ENCODE data around the gene RHBDD3. TPM values are rescaled to one million over a fixed set of nuclear protein-coding genes. Genes with fewer than 3 reads are reported as not detected.
A peak's percentile ranks its signal among the peaks of the same experiment; 100 is the strongest.

Gene RHBDD3
- total and polyA plus RNA-seq, 2 of the 4 experiments (the other 2 are of a cell fraction): 5.7 to 21.5 TPM

- H3K9me1 ChIP-seq (ENCODE audit: insufficient read depth, low read length): peaks cover 10% of the 10 kb centered on the region
- no TSS peak for BruUV-seq (replicated peaks)
- intact Hi-C loops (cut with micrococcal nuclease) (no loop called here), dilution Hi-C loops (cut with HindIII; ENCODE audit: low sequenced_read_pairs, unreplicated experiment) (no loop called here), in situ Hi-C loops (cut with MboI; ENCODE audit: low sequenced_read_pairs) (no loop called here)
- DNase-seq (no peak), ATAC-seq (ENCODE audit: low read depth) (no peak; the same call in 1 of the 2 replicates)
- ChIA-PET CTCF (no interaction called here), POLR2A (ENCODE audit: unreplicated experiment) (no interaction called here)
- H3K4me2 ChIP-seq (ENCODE audit: low read depth, low read length): no peak overlapping the region
- no peak overlapping the region for H3K4ac ChIP-seq (ENCODE audit: low read depth, low read length)
- H2BK120ac ChIP-seq (ENCODE audit: low read depth, low read length): no peak overlapping the region
- 78% methylated on average over 4 of the region's 10 CpGs; no CpG with 5 or more reads in 1 of the 2 experiments for WGBS, 2 experiments (ENCODE audit: extremely low coverage in 2 of 2, insufficient read length in 1 of 2)
- H2AK9ac ChIP-seq (replicated peaks; ENCODE audit: low read depth, low read length, poor library complexity): no peak overlapping the region
- peaks cover 15 to 28% of the 10 kb centered on the region in 2 experiments for H3K79me1 ChIP-seq (ENCODE audit: low read depth in 1 of 2, low read length in 2 of 2)
- H3K18ac ChIP-seq (ENCODE audit: low read depth, low read length): no peak overlapping the region
- no peak overlapping the region for H2BK5ac ChIP-seq (ENCODE audit: low read depth, low read length, poor library complexity, severe bottlenecking)
- H3K36me3 ChIP-seq (ENCODE audit: control insufficient read depth, insufficient read depth, low read length): peaks cover 50% of the 10 kb centered on the region
- H3K27me3 ChIP-seq (ENCODE audit: control insufficient read depth, insufficient read depth, low read length): no peaks in the 10 kb centered on the region
- H2AFZ ChIP-seq (replicated peaks; ENCODE audit: low read length, poor library complexity): no peak overlapping the region
- H3K9ac ChIP-seq (ENCODE audit: low read depth, low read length): no peak overlapping the region
- no peak overlapping the region for H3K27ac ChIP-seq (ENCODE audit: insufficient read depth, low read length)
- no peak overlapping the region for H3K14ac ChIP-seq (replicated peaks; ENCODE audit: low read depth, low read length)
- H2BK20ac ChIP-seq (ENCODE audit: low read depth, low read length): no peak overlapping the region
- no peak overlapping the region for H4K5ac ChIP-seq (ENCODE audit: low read depth, low read length)
- no peak overlapping the region for H2BK15ac ChIP-seq (ENCODE audit: low read depth, low read length)
- H4K8ac ChIP-seq (ENCODE audit: low read depth in 2 of 2, low read length in 2 of 2): no peak overlapping the region
- H3K4me1 ChIP-seq (ENCODE audit: control insufficient read depth, insufficient read depth, low read length): peaks cover 2% of the 10 kb centered on the region
- peaks cover 38% of the 10 kb centered on the region for H4K20me1 ChIP-seq (ENCODE audit: insufficient read depth, low read length)
- no peak overlapping the region for H3K56ac ChIP-seq (ENCODE audit: extremely low read depth, insufficient read depth, low read length)
- H2AK5ac ChIP-seq (ENCODE audit: low read depth, low read length): no peak overlapping the region
- H3K4me3 ChIP-seq (ENCODE audit: insufficient read depth, low read depth, low read length): no peak overlapping the region
- TF ChIP-seq CTCF (conservative IDR thresholded peaks at IDR 0.05; ENCODE audit: low read depth, low read length): no peak
- TF ChIP-seq MAZ (IDR thresholded peaks at IDR 0.05; ENCODE audit: borderline replicate concordance, low read depth, low read length): no peak
- no peak for TF ChIP-seq RFX5 (IDR thresholded peaks at IDR 0.05; ENCODE audit: low read depth, low read length)
- TF ChIP-seq RCOR1 (IDR thresholded peaks at IDR 0.05; ENCODE audit: insufficient replicate concordance, low read length): no peak
- TF ChIP-seq CEBPB (IDR thresholded peaks at IDR 0.05; ENCODE audit: low read depth, low read length): peak; percentile 50
- TF ChIP-seq SMC3 (IDR thresholded peaks at IDR 0.05; ENCODE audit: low read depth, low read length): no peak
- no peak for TF ChIP-seq USF2 (IDR thresholded peaks at IDR 0.05; ENCODE audit: low read depth, low read length)
- TF ChIP-seq POLR2A (IDR thresholded peaks at IDR 0.05; ENCODE audit: low read depth, low read length): peak; percentile 43; the same call in 1 of the 2 replicates
- no peak overlapping the region for H3K23ac ChIP-seq (ENCODE audit: low read depth, low read length)
- no peaks in the 10 kb centered on the region for H3K9me3 ChIP-seq (ENCODE audit: control insufficient read depth, insufficient read depth, low read length)
- no peak overlapping the region for H4K91ac ChIP-seq (ENCODE audit: insufficient read depth, low read depth, low read length)
Observed at GRCh38 chr22:29300807-29301601, 33.2 kb upstream of the RHBDD3 start.

Data from IMR-90 (cell line).